GM13977 (cell line): ENCODE data around the gene TRAPPC5.
A peak's percentile ranks its signal among the peaks of the same experiment; 100 is the strongest.

ENCODE experiments used
- DNase-seq: peaks from one replicate; pipeline ENCODE4 v3.0.0; 2012; ENCODE audit warnings: low spot score
- in situ Hi-C: fragments of 300-500 bp; cut with MboI; formaldehyde crosslinking; loops from one replicate; pipeline ENCODE4 v1.12.0; 2022; ENCODE audit warnings: low sequenced_read_pairs, low pct_unique_long_range_greater_than_20kb, mixed read lengths, inconsistent platforms; ENCODE audit not compliant: unreplicated experiment
- TF ChIP-seq, protein P1 (sequence below): IDR thresholded peaks from 2 replicates; pipeline ENCODE4 v1.5.1; 2012; ENCODE audit warnings: mild to moderate bottlenecking, control low read depth; ENCODE audit not compliant: insufficient read depth; ENCODE audit errors: extremely low read depth, missing control alignments

Gene TRAPPC5

DNA sequence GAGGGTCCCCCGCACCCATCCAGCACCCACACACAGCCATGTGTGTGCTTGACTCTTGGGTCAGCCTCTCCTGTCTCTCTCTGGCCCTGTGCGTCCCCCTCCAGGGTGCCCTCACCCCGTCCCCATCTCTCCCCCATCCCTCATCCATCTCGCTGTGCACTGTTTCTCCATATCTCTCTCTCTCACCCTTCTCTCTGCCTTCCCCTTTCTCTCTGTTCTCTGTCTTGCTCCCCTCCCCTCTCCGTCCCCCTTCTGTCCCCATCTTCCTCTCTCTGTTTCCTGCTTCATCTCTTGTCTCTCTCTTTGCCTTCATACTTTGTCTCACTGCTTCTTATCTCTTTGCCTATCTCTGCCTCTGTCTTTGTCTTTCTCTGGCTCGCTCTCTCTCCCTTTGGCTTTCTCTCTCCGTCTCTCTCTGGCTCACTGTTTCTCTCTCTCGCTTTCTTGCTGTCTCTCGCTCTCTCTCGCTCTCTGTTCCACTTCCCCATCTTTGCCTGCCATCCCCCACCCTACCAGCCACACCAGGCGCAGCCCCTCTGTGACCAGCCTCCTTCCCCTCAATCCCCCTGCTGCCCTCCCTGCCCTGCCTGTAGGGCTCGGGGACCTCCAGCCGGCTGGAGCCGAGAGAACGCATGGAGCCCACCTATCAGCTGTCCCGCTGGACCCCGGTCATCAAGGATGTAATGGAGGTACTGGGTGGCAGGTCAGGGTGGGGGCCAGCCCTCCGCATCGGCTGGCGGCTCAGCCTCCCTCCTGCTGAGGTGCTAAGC is 34.8 kb upstream of the TRAPPC5 start:
- TF ChIP-seq, protein P1, sequence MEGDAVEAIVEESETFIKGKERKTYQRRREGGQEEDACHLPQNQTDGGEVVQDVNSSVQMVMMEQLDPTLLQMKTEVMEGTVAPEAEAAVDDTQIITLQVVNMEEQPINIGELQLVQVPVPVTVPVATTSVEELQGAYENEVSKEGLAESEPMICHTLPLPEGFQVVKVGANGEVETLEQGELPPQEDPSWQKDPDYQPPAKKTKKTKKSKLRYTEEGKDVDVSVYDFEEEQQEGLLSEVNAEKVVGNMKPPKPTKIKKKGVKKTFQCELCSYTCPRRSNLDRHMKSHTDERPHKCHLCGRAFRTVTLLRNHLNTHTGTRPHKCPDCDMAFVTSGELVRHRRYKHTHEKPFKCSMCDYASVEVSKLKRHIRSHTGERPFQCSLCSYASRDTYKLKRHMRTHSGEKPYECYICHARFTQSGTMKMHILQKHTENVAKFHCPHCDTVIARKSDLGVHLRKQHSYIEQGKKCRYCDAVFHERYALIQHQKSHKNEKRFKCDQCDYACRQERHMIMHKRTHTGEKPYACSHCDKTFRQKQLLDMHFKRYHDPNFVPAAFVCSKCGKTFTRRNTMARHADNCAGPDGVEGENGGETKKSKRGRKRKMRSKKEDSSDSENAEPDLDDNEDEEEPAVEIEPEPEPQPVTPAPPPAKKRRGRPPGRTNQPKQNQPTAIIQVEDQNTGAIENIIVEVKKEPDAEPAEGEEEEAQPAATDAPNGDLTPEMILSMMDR: no peak
- no peak for DNase-seq
- in situ Hi-C loops: no loop called here

DNA sequence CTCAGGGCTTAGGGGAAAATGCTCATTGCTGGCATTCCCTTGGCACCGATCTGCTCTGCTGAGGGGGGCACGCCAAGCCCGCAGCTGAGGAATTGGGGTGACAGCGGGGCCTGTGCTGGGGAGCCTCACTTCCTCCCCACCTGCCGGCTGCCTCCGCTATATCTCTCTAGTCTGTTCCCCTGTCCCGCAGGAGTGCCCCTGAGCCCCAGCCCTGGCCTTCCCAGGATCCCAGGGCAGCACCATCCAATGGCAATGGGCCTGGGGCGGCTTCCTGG is 34.3 kb upstream of the TRAPPC5 start:
- TF ChIP-seq, protein P1: no peak
- no peak for DNase-seq
- in situ Hi-C loops: no loop called here

DNA sequence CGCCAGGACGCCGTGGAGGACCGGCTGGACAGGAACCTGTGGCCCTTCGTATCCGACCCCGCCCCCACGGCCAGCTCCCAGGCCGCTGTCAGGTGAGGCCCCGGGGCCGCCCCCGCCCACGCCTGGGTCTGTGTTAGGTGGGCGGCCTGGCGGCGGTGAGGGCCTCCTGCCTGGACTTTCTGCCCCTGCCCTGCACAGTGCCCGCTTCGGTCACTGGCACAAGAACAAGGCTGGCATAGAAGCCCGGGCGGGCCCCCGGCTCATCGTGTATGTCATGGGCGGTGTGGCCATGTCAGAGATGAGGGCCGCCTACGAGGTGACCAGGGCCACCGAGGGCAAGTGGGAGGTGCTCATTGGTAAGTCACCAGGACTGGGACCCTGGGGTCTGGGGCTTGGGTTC is 33.5 kb upstream of the TRAPPC5 start:
- DNase-seq: no peak
- TF ChIP-seq, protein P1: no peak
- in situ Hi-C loops: no loop called here

DNA sequence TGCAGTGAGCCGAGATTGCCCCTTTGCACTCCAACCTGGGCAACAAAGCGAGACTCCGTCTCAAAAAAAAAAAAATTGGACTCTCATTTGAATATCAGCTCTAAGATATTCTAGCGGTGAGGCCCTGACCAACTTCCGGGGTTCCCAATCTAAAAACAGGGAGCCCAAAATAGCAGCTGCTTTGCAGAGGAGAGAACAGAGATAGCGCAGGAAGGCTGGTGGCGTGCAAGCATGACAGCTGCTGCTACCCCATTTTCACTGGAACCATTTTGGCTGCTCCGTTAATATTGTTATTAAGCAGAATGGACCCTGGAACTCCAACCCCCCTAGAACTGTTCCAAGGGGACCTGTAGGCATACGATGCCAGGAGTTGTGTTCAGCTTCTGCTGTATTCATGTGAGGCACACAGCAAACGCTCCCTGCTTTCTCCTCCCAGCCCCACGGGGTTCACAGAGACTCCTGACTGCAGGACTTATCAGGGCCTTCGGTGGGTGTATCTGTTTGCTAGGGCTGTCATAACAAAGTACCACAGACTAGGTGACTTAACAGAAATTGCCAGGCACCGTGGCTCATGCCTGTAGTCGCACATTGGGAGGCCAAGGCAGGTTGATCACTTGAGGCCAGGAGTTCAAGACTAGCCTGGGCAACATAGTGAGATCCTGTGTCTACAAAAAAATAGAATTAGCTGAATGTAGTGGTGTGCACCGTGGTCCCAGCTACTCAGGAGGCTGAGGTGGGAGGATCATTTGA is 32.2 kb upstream of the TRAPPC5 start:
- in situ Hi-C loops: no loop called here
- TF ChIP-seq, protein P1: no peak
- no peak for DNase-seq

GRCh38 chr19:7650148-7650547 is 30.5 kb upstream of the TRAPPC5 start:
- TF ChIP-seq, protein P1: no peak
- in situ Hi-C loops: no loop called here
- DNase-seq: no peak

GRCh38 chr19:7652061-7652641 is 28.5 kb upstream of the TRAPPC5 start:
- peak; percentile 88 for DNase-seq
- TF ChIP-seq, protein P1: peak; percentile 90
- in situ Hi-C loops: no loop called here
